GM21360 (cell line): ENCODE measurements around the gene TTLL1.
A peak's percentile ranks its signal among the peaks of the same experiment; 100 is the strongest.

Experiments
- ATAC-seq: cut with Tn5 transposase; IDR thresholded peaks from one replicate; pipeline ENCODE4 v1.9.1; 2021; ENCODE audit warnings: mild to moderate bottlenecking, moderate library complexity; ENCODE audit not compliant: unreplicated experiment

TTLL1 gene

GRCh38 chr22:43088984-43089717 is at the start of gene TTLL1:
Gene TTLL1 (minus strand): TSS chr22:43089391. CDS start chr22:43075586, 13,805 bp downstream.
- peak; percentile 69 for ATAC-seq

- no peak for ATAC-seq
These were observed 47.6 kb upstream of the TTLL1 start for GRCh38 chr22:43136801-43137200.

GRCh38 chr22:43136255-43136654 is 47.1 kb upstream of the TTLL1 start:
- no peak for ATAC-seq

DNA sequence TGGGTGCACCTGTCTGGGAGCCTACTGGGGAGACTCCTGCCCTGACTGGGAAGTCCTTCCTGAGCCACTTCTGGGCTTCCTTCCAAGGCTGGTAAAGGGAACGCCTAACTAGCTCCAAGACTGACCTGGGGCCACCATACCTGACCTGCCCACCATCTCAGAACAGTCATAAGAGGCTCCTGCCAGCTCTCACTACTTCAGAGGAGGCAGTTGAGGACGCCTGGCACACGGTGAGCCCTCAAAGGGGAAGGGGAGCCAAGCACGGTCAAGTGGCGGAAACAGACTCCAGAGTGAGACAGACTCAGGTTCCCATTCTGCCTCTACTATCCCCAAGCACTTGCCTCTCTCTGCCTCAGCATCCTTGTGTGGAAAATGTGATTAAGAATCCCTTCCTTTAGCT is 46.4 kb upstream of the TTLL1 start:
- no peak for ATAC-seq

GRCh38 chr22:43134553-43134952 is 45.4 kb upstream of the TTLL1 start:
- no peak for ATAC-seq

GRCh38 chr22:43133401-43133800 is 44.2 kb upstream of the TTLL1 start:
- ATAC-seq = no peak

DNA sequence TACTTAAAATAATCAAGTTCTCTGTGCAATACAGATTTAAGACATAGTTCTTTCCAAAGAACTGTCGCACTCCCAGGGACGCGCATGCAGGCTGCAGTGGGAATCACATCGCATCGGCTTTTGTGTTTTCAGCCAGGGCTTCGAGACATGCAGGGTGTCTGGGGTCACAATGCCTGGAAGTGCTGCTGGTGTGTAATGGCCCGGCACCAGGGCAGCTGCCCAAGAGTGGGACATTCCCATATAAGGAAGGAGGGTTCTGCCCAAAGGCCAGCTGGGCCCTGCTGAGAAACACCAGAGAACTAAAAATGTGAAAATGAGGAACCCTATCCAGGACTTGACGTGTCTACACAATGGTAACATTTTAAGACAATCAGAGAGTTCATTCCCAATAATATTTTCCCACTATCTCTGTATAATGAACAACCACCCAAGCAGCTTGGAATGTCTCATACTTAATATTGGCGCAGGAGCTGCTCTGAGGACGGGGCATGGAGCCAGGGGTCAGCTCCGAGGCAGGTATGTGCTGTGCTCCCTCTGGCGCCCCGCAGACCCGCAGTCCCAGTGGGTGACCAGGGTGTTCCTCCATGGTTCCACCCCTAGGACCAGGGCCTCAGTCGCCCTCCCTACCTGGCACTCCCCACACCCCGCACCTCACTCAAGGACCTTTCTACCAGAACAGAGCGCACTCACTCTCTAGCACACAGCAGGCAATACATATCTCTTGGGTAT is 42.7 kb upstream of the TTLL1 start:
- ATAC-seq = no peak

DNA sequence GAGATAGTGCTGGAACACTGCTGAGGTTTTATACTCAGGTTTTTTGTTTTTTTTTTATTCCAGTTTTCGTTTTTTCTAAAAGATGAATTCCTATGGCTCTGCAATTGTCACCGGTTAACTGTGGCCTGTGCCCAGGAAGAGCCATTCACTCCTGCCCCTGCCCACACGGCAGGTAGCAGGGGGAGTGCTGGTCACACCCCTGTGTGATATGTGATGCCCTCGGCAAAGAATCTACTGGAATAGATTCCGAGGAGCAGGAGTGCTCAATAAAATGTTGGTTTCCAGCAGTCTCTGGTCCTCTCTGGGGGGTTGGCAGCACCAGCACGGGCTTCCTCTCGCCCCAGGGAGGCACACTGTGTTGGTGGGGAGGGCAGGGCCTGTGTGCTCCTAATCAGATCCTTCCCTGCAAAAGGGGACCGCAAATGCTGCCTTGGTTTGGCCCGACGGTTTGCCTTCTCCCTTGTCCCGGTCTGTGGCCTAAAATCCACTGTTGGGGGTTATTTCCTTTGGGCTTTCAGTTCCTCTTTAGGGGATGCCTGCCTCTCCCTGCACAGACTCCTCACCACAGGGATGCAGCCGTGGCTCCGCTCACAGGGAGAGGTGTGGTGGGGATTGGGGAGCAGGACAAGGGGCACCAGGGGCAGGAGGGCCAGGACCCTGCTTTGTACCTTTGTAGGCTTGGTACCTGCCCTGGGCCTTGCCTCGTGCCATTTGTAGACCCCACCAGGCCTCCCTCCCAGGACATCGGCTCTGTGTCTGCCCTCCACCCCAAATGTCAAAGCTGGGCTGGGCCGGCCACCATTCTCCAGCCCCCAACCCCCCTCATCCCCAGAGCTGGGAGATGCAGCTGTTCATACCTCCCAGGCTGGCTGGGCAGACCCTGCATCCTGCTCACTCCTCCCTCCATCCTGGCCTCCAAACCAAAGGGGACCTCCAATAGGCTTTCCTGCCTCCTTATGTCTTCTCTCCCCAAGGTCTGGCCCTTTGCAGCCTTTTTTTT is 40.5 kb upstream of the TTLL1 start:
- no peak for ATAC-seq

DNA sequence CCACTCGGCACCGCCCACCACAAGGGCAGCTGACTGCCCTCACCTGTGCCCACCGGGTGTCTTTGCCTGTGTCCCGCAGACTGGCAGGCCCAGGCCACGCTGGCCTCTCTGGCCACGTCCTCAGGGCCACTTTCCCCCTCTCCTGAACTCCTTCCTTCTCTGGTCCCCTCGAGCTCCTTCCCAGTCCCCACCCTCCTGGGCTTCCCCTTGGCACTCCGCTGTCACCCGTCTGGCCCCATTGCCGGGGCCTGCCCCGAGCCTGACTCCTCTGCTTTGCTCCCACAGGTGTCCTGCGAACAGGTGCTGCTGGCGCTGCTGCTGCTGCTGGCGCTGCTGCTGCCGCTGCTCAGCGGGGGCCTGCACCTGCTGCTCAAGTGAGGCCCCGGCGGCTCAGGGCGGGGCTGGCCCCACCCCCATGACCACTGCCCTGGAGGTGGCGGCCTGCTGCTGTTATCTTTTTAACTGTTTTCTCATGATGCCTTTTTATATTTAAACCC is 39.8 kb upstream of the TTLL1 start:
- ATAC-seq = no peak

GRCh38 chr22:43128116-43128515 is 38.9 kb upstream of the TTLL1 start:
- ATAC-seq = no peak

DNA sequence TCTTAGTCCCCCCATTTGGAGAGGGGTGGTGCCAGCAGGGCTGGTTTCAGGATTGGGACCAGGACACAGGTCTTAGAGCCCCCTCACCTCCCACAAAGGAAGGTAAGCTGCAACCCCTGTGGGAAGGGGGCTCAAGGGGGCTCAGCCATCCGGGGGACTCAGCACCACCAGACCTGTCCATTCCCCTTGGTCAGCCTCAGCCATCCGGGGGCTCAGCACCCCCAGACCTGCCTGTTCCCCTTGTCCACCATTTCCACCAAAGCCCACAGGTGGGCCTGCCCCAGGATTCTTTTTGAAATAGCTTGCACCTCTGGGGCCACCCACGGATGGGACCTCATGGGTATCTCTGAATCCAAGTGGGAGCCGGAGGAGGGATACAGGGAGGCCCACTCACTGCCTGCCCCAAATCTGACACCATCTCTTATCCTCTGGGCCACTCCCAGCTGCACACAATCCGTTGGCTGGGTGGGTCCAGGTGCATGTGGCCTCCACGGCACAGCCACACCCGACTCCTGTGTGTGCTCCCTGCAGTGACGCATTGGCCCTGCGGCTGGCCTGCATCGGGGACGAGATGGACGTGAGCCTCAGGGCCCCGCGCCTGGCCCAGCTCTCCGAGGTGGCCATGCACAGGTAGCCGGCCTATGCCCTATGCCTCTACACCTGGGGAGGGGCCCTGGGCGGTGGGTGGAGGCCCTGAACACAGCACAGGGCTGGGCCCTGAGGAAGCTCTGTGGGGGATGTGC is 38.1 kb upstream of the TTLL1 start:
- no peak for ATAC-seq

DNA sequence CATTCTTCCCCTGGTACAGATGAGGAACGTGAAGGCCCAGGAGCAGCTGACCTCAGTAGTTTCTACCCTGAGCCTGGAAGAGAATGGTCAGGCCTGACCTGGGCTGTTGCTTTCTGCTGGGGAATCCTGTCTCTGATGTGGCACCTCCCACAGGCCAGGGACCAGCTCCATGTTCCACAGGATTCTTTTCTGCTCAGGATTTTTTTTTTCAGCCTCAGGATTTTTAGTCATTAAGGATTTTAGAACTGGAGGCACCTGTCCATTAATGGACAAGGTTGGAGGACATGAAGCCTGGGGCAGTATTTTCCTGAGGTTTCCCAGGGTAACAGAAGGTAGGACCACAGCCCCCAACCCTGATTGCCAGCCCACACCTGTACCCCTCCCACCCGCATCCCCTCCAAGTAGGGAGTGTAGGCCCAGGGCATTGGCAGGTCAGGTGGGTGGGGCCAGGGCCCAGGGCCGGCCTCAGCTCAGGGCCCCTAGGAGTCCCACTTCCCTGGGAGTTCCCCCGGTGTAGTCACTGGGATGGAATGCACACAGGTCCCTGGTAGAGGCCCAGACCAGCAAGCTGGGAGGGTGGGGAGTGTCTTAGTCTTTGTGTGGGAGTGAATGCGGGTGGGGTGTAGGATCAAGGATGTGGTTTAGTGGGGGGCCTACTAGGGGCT is 37.4 kb upstream of the TTLL1 start:
- no peak for ATAC-seq

GRCh38 chr22:43118953-43119458 is 29.8 kb upstream of the TTLL1 start:
- no peak for ATAC-seq

GRCh38 chr22:43118024-43118849 is 29.0 kb upstream of the TTLL1 start:
- ATAC-seq = no peak

DNA sequence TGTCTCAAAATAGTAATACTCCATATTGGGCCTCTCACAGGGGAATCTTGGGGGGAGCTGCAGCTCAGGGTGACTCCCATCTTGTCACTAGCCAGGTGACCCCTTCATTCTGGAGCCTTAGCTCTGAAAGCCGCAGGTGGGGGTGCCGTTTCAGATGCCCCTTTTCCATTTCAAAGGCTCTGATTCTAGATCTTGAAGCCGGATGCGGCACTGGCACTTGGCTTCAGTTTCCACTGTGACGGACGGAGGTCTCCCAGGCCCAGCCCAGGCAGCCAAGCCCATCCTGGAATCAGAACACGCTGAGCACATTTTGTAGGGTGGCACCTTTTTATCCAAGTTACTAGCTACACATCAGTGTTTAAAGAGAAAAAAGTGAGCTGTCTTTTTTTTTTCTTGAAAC is 27.7 kb upstream of the TTLL1 start:
- ATAC-seq = no peak

- ATAC-seq = no peak
These were observed 25.8 kb upstream of the TTLL1 start for GRCh38 chr22:43114958-43115357.

- no peak for ATAC-seq
These were observed 24.5 kb upstream of the TTLL1 start for GRCh38 chr22:43113526-43114251.
